ENCODE data around the gene HMOX2.

The HMOX2 gene

GRCh38 chr16:4517812-4518680 lies 41.8 kb downstream of the HMOX2 start:
- Histone ChIP-seq H3K27me3 (ENCODE audit: control insufficient read depth, insufficient read depth, low read length) (no peaks in the 10 kb centered on the region), H3K9ac (ENCODE audit: low read depth, low read length) (no peak overlapping the region), H3K4me2 (ENCODE audit: low read length) (no peak overlapping the region), H3K4me1 (ENCODE audit: control insufficient read depth, insufficient read depth, low read length) (no peaks in the 10 kb centered on the region), H3K9me3 (replicated peaks; ENCODE audit: low read length) (no peaks in the 10 kb centered on the region), H3K36me3 (ENCODE audit: insufficient read depth, low read length) (no peaks in the 10 kb centered on the region), H3K4me3 (ENCODE audit: low read length) (no peak overlapping the region)

- H3K4me1 ChIP-seq (ENCODE audit: control insufficient read depth, insufficient read depth, low read length), result no peaks in the 10 kb centered on the region
- H3K4me2 ChIP-seq (ENCODE audit: low read length), result no peak overlapping the region
- no peaks in the 10 kb centered on the region for H3K9me3 ChIP-seq (replicated peaks; ENCODE audit: low read length)
- no peaks in the 10 kb centered on the region for H3K27me3 ChIP-seq (ENCODE audit: control insufficient read depth, insufficient read depth, low read length)
- no peak overlapping the region for H3K9ac ChIP-seq (ENCODE audit: low read depth, low read length)
- no peaks in the 10 kb centered on the region for H3K36me3 ChIP-seq (ENCODE audit: insufficient read depth, low read length)
- H3K4me3 ChIP-seq (ENCODE audit: low read length), result no peak overlapping the region
Observed at GRCh38 chr16:4519274-4520058, 43.3 kb downstream of the HMOX2 start.

GRCh38 chr16:4520913-4521312 lies 44.7 kb downstream of the HMOX2 start:
- Histone ChIP-seq H3K9ac (ENCODE audit: low read depth, low read length) (no peak overlapping the region), H3K27me3 (ENCODE audit: control insufficient read depth, insufficient read depth, low read length) (no peaks in the 10 kb centered on the region), H3K9me3 (replicated peaks; ENCODE audit: low read length) (no peaks in the 10 kb centered on the region), H3K36me3 (ENCODE audit: insufficient read depth, low read length) (no peaks in the 10 kb centered on the region), H3K4me1 (ENCODE audit: control insufficient read depth, insufficient read depth, low read length) (no peaks in the 10 kb centered on the region), H3K4me3 (ENCODE audit: low read length) (no peak overlapping the region), H3K4me2 (ENCODE audit: low read length) (no peak overlapping the region)

- Histone ChIP-seq H3K27me3 (ENCODE audit: control insufficient read depth, insufficient read depth, low read length) (no peaks in the 10 kb centered on the region), H3K9ac (ENCODE audit: low read depth, low read length) (no peak overlapping the region), H3K36me3 (ENCODE audit: insufficient read depth, low read length) (no peaks in the 10 kb centered on the region), H3K9me3 (replicated peaks; ENCODE audit: low read length) (no peaks in the 10 kb centered on the region), H3K4me2 (ENCODE audit: low read length) (no peak overlapping the region), H3K4me1 (ENCODE audit: control insufficient read depth, insufficient read depth, low read length) (no peaks in the 10 kb centered on the region), H3K4me3 (ENCODE audit: low read length) (no peak overlapping the region)
Observed at GRCh38 chr16:4522051-4522581, 45.9 kb downstream of the HMOX2 start.

GRCh38 chr16:4523686-4524085 lies 47.5 kb downstream of the HMOX2 start:
- H3K27me3 ChIP-seq (ENCODE audit: control insufficient read depth, insufficient read depth, low read length), result no peaks in the 10 kb centered on the region
- H3K9me3 ChIP-seq (replicated peaks; ENCODE audit: low read length), result no peaks in the 10 kb centered on the region
- no peak overlapping the region for H3K9ac ChIP-seq (ENCODE audit: low read depth, low read length)
- no peak overlapping the region for H3K4me2 ChIP-seq (ENCODE audit: low read length)
- no peaks in the 10 kb centered on the region for H3K4me1 ChIP-seq (ENCODE audit: control insufficient read depth, insufficient read depth, low read length)
- no peaks in the 10 kb centered on the region for H3K36me3 ChIP-seq (ENCODE audit: insufficient read depth, low read length)
- H3K4me3 ChIP-seq (ENCODE audit: low read length), result no peak overlapping the region

- H3K36me3 ChIP-seq (ENCODE audit: insufficient read depth, low read length), result no peaks in the 10 kb centered on the region
- H3K9me3 ChIP-seq (replicated peaks; ENCODE audit: low read length), result no peaks in the 10 kb centered on the region
- H3K27me3 ChIP-seq (ENCODE audit: control insufficient read depth, insufficient read depth, low read length), result no peaks in the 10 kb centered on the region
- H3K9ac ChIP-seq (ENCODE audit: low read depth, low read length), result no peak overlapping the region
- no peak overlapping the region for H3K4me2 ChIP-seq (ENCODE audit: low read length)
- no peak overlapping the region for H3K4me3 ChIP-seq (ENCODE audit: low read length)
- no peaks in the 10 kb centered on the region for H3K4me1 ChIP-seq (ENCODE audit: control insufficient read depth, insufficient read depth, low read length)
Observed at GRCh38 chr16:4524571-4524970, 48.4 kb downstream of the HMOX2 start.

GRCh38 chr16:4525069-4525468 lies 48.9 kb downstream of the HMOX2 start:
- H3K4me1 ChIP-seq (ENCODE audit: control insufficient read depth, insufficient read depth, low read length), result no peaks in the 10 kb centered on the region

GRCh38 chr16:4525634-4526277 lies 49.6 kb downstream of the HMOX2 start:
- Histone ChIP-seq H3K4me3 (ENCODE audit: low read length) (no peak overlapping the region), H3K36me3 (ENCODE audit: insufficient read depth, low read length) (no peaks in the 10 kb centered on the region), H3K27me3 (ENCODE audit: control insufficient read depth, insufficient read depth, low read length) (no peaks in the 10 kb centered on the region), H3K4me1 (ENCODE audit: control insufficient read depth, insufficient read depth, low read length) (no peaks in the 10 kb centered on the region), H3K9me3 (replicated peaks; ENCODE audit: low read length) (no peaks in the 10 kb centered on the region), H3K4me2 (ENCODE audit: low read length) (no peak overlapping the region), H3K9ac (ENCODE audit: low read depth, low read length) (no peak overlapping the region)

More at GRCh38 chr16:4525069-4525468, 48.9 kb downstream of the HMOX2 start:
- Histone ChIP-seq H3K4me3 (ENCODE audit: low read length) (no peak overlapping the region), H3K4me2 (ENCODE audit: low read length) (no peak overlapping the region), H3K27me3 (ENCODE audit: control insufficient read depth, insufficient read depth, low read length) (no peaks in the 10 kb centered on the region), H3K9me3 (replicated peaks; ENCODE audit: low read length) (no peaks in the 10 kb centered on the region), H3K9ac (ENCODE audit: low read depth, low read length) (no peak overlapping the region), H3K36me3 (ENCODE audit: insufficient read depth, low read length) (no peaks in the 10 kb centered on the region)

- Histone ChIP-seq H3K9ac (ENCODE audit: low read depth, low read length) (no peak overlapping the region), H3K4me3 (ENCODE audit: low read length) (no peak overlapping the region), H3K4me2 (ENCODE audit: low read length) (no peak overlapping the region), H3K27me3 (ENCODE audit: control insufficient read depth, insufficient read depth, low read length) (no peaks in the 10 kb centered on the region), H3K36me3 (ENCODE audit: insufficient read depth, low read length) (no peaks in the 10 kb centered on the region), H3K4me1 (ENCODE audit: control insufficient read depth, insufficient read depth, low read length) (no peaks in the 10 kb centered on the region), H3K9me3 (replicated peaks; ENCODE audit: low read length) (no peaks in the 10 kb centered on the region)
Observed at GRCh38 chr16:4529085-4530060, 53.2 kb downstream of the HMOX2 start.

GRCh38 chr16:4531811-4532210 lies 55.6 kb downstream of the HMOX2 start:
- H3K4me3 ChIP-seq (ENCODE audit: low read length), result no peak overlapping the region
- H3K27me3 ChIP-seq (ENCODE audit: control insufficient read depth, insufficient read depth, low read length), result no peaks in the 10 kb centered on the region
- no peak overlapping the region for H3K9ac ChIP-seq (ENCODE audit: low read depth, low read length)

More at GRCh38 chr16:4531811-4532210, 55.6 kb downstream of the HMOX2 start:
- H3K9me3 ChIP-seq (replicated peaks; ENCODE audit: low read length), result no peaks in the 10 kb centered on the region
- no peaks in the 10 kb centered on the region for H3K4me1 ChIP-seq (ENCODE audit: control insufficient read depth, insufficient read depth, low read length)
- H3K36me3 ChIP-seq (ENCODE audit: insufficient read depth, low read length), result no peaks in the 10 kb centered on the region
- no peak overlapping the region for H3K4me2 ChIP-seq (ENCODE audit: low read length)
